ENCODE results near the gene UBAC2.

DNA sequence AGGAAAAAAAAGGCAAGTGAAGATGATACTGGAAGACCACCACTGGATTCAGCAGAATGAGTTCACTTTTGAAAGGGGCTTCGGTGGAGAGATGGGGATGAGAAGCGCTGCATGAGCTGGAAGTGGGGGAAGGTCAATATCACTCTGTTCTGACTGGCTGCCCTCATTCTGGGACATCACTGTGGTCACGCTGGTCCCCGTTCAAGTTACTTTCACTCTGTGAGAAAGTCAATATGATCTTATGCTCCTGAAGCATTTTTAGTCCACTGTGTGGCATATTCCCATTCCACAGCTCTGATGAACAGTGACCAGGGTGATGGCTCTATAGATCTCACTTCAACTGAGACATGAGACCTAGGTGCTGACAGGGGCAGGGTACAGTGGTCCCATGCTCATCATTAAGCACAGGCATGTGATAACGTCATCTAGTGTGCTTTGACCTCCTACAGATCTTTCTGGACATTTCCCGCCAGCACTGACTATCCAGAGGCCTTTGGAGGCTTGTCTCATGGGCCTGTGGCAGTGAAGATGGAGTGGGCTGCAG lies 146.8 kb downstream of the UBAC2 start:
- TF ChIP-seq, protein P1, sequence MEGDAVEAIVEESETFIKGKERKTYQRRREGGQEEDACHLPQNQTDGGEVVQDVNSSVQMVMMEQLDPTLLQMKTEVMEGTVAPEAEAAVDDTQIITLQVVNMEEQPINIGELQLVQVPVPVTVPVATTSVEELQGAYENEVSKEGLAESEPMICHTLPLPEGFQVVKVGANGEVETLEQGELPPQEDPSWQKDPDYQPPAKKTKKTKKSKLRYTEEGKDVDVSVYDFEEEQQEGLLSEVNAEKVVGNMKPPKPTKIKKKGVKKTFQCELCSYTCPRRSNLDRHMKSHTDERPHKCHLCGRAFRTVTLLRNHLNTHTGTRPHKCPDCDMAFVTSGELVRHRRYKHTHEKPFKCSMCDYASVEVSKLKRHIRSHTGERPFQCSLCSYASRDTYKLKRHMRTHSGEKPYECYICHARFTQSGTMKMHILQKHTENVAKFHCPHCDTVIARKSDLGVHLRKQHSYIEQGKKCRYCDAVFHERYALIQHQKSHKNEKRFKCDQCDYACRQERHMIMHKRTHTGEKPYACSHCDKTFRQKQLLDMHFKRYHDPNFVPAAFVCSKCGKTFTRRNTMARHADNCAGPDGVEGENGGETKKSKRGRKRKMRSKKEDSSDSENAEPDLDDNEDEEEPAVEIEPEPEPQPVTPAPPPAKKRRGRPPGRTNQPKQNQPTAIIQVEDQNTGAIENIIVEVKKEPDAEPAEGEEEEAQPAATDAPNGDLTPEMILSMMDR (IDR thresholded peaks at IDR 0.05): no peak
- TF ChIP-seq EZH2 (IDR thresholded peaks at IDR 0.05): no peak

All from neural progenitor cell (in vitro differentiated cells).